Measurements from ENCODE around the gene ABCA5.

GRCh38 chr17:69282002-69282401 lies 44.9 kb downstream of the ABCA5 start:
- TF ChIP-seq, protein P1, sequence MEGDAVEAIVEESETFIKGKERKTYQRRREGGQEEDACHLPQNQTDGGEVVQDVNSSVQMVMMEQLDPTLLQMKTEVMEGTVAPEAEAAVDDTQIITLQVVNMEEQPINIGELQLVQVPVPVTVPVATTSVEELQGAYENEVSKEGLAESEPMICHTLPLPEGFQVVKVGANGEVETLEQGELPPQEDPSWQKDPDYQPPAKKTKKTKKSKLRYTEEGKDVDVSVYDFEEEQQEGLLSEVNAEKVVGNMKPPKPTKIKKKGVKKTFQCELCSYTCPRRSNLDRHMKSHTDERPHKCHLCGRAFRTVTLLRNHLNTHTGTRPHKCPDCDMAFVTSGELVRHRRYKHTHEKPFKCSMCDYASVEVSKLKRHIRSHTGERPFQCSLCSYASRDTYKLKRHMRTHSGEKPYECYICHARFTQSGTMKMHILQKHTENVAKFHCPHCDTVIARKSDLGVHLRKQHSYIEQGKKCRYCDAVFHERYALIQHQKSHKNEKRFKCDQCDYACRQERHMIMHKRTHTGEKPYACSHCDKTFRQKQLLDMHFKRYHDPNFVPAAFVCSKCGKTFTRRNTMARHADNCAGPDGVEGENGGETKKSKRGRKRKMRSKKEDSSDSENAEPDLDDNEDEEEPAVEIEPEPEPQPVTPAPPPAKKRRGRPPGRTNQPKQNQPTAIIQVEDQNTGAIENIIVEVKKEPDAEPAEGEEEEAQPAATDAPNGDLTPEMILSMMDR (IDR thresholded peaks at IDR 0.05): no peak
- TF ChIP-seq POLR2A (IDR thresholded peaks at IDR 0.05; ENCODE audit: low read depth) (no peak), EP300 (IDR thresholded peaks at IDR 0.05) (no peak), POLR2AphosphoS5 (IDR thresholded peaks at IDR 0.05) (no peak)

All from esophagus muscularis mucosa (tissue), 4 donors.